ENCODE measurements around the gene DHX58. TPM values are rescaled to one million over a fixed set of nuclear protein-coding genes. Genes with fewer than 3 reads are reported as not detected.

DHX58 gene
- total RNA-seq, 1 donor from 2014 or later = 3.1 TPM

DNA sequence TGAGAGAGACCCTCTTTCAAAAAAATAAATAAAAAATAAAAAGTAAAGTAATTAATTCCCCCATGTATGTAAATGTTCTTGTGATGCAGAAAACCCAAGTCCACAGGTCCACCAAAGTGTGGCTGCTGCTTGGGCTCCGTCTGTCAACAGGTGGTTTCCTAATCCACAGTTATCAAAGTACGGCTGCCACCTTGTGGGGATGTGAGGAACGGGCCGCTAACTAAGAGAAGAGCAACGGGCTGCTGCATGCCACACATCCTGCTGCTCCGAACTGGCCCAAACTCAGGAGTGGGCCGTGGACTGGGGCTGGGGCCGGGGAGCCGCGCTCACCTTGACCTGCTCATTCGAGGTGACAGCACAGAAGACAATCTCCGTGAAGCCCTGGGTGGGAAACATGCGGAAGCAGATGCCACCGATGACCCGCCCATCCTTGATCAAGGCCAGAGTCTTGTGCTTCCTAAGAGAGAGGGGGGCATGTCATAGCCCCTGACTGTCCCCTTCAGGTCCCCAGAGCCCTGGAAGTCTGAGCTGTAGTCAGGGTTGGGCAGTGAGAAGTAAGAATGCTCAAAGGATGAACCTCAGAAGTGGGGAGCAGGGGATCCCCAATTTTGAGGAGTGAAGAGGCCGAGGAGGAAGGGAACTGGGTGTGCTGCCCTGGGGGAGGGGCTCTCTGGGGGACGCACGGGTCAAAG lies 4.3 kb upstream of the DHX58 start:
- no peak overlapping the region for H3K4me3 ChIP-seq
- H3K4me1 ChIP-seq = peaks cover 48% of the 10 kb centered on the region
- DNase-seq = peak; percentile 80
- H3K9me3 ChIP-seq (replicated peaks) = no peaks in the 10 kb centered on the region
- no peak overlapping the region for H3K27ac ChIP-seq (replicated peaks)
- H3K36me3 ChIP-seq = peaks cover 43% of the 10 kb centered on the region
- no peaks in the 10 kb centered on the region for H3K27me3 ChIP-seq (ENCODE audit: low read depth)
- TF ChIP-seq, protein P1, sequence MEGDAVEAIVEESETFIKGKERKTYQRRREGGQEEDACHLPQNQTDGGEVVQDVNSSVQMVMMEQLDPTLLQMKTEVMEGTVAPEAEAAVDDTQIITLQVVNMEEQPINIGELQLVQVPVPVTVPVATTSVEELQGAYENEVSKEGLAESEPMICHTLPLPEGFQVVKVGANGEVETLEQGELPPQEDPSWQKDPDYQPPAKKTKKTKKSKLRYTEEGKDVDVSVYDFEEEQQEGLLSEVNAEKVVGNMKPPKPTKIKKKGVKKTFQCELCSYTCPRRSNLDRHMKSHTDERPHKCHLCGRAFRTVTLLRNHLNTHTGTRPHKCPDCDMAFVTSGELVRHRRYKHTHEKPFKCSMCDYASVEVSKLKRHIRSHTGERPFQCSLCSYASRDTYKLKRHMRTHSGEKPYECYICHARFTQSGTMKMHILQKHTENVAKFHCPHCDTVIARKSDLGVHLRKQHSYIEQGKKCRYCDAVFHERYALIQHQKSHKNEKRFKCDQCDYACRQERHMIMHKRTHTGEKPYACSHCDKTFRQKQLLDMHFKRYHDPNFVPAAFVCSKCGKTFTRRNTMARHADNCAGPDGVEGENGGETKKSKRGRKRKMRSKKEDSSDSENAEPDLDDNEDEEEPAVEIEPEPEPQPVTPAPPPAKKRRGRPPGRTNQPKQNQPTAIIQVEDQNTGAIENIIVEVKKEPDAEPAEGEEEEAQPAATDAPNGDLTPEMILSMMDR (IDR thresholded peaks at IDR 0.05; ENCODE audit: borderline replicate concordance) = peak; percentile 87
- intact Hi-C loops (cut with micrococcal nuclease) = loop anchor here (5.0 kb wide), 2 partner anchors 95 to 155 kb away; partner anchors contain the start of gene NKIRAS2

- Histone ChIP-seq H3K36me3 (peaks cover 43% of the 10 kb centered on the region), H3K9me3 (replicated peaks) (no peaks in the 10 kb centered on the region), H3K27me3 (ENCODE audit: low read depth) (no peaks in the 10 kb centered on the region), H3K27ac (replicated peaks) (no peak overlapping the region), H3K4me3 (no peak overlapping the region), H3K4me1 (peaks cover 37% of the 10 kb centered on the region)
- no peak for DNase-seq
- TF ChIP-seq, protein P1 (IDR thresholded peaks at IDR 0.05; ENCODE audit: borderline replicate concordance) = no peak
- intact Hi-C loops (cut with micrococcal nuclease) = no loop called here
Observed at GRCh38 chr17:42114118-42114517, 1.6 kb upstream of the DHX58 start.

GRCh38 chr17:42113293-42114069 lies 967 bp upstream of the DHX58 start:
- Histone ChIP-seq H3K27ac (replicated peaks) (peak overlapping the region; percentile 90), H3K4me3 (no peak overlapping the region), H3K4me1 (peaks cover 37% of the 10 kb centered on the region), H3K27me3 (ENCODE audit: low read depth) (no peaks in the 10 kb centered on the region), H3K36me3 (peaks cover 43% of the 10 kb centered on the region), H3K9me3 (replicated peaks) (no peaks in the 10 kb centered on the region)
- DNase-seq = no peak
- TF ChIP-seq, protein P1 (IDR thresholded peaks at IDR 0.05; ENCODE audit: borderline replicate concordance) = no peak
- intact Hi-C loops (cut with micrococcal nuclease) = no loop called here

- Histone ChIP-seq H3K4me1 (peaks cover 32% of the 10 kb centered on the region), H3K27ac (replicated peaks) (peak overlapping the region; percentile 90), H3K9me3 (replicated peaks) (no peaks in the 10 kb centered on the region), H3K27me3 (ENCODE audit: low read depth) (no peaks in the 10 kb centered on the region), H3K36me3 (peaks cover 36% of the 10 kb centered on the region), H3K4me3 (peak overlapping the region; percentile 69)
- DNase-seq = no peak
- intact Hi-C loops (cut with micrococcal nuclease) = no loop called here
- TF ChIP-seq, protein P1 (IDR thresholded peaks at IDR 0.05; ENCODE audit: borderline replicate concordance) = no peak
Observed at GRCh38 chr17:42111871-42112551, 503 bp downstream of the DHX58 start.

DNA sequence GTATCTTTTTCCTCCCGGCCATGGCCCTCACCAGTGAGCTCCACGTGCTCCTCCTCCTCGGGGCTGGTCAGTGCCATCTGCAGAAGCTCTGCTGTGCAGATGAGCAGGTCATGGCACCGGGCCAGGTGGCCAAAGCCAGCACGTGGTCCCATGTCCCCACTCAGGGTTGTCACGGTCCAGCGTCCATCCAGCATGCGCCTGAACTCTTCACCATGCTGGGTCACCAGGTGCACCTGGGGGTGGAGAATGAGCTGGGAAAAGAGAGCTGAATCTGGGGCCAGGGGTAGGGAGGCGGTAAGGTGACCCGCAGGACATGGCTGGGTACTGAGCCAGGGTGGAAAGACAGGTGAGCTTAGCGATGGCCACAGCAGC lies 1.3 kb downstream of the DHX58 start:
- TF ChIP-seq, protein P1 (IDR thresholded peaks at IDR 0.05; ENCODE audit: borderline replicate concordance) = no peak
- Histone ChIP-seq H3K27me3 (ENCODE audit: low read depth) (no peaks in the 10 kb centered on the region), H3K27ac (replicated peaks) (peak overlapping the region; percentile 90), H3K4me1 (peaks cover 25% of the 10 kb centered on the region), H3K9me3 (replicated peaks) (no peaks in the 10 kb centered on the region), H3K4me3 (peak overlapping the region; percentile 69), H3K36me3 (peaks cover 34% of the 10 kb centered on the region)
- DNase-seq = no peak
- intact Hi-C loops (cut with micrococcal nuclease) = no loop called here

Measured in left ventricle myocardium inferior (tissue), 1 donor.